H7 (cell line): Measurements from ENCODE around the gene CSPG4. TPM values are rescaled to one million over a fixed set of nuclear protein-coding genes. Genes with fewer than 3 reads are reported as not detected.

ENCODE experiments used
- DNase-seq: peaks from one replicate; pipeline ENCODE4 v3.0.0; 2012
- H3K27me3 ChIP-seq: 2 replicates; pipeline ENCODE4 v1.6.0; 2011; ENCODE audit warnings: mild to moderate bottlenecking, low read length; ENCODE audit not compliant: control insufficient read depth, insufficient read depth
- H3K36me3 ChIP-seq: replicated peaks from 2 replicates; pipeline ENCODE4 v1.5.1; 2011; ENCODE audit warnings: low read length; ENCODE audit not compliant: control insufficient read depth, insufficient read depth
- H3K4me3 ChIP-seq: 2 replicates; pipeline ENCODE4 v1.5.1; 2011; ENCODE audit warnings: low read depth, mild to moderate bottlenecking, control low read depth, low read length, moderate library complexity; ENCODE audit not compliant: insufficient read depth
- total RNA-seq: library from RNA; depleted of rRNA; stranded (reverse); fragments of >200 nt; shearing (Covaris generic); gene quantifications from 2 replicates; pipeline ENCODE4 v1.2.3, GENCODE V29; 2014

The CSPG4 gene
- total RNA-seq, 1 experiment from 2014 or later: 4.3 TPM

DNA sequence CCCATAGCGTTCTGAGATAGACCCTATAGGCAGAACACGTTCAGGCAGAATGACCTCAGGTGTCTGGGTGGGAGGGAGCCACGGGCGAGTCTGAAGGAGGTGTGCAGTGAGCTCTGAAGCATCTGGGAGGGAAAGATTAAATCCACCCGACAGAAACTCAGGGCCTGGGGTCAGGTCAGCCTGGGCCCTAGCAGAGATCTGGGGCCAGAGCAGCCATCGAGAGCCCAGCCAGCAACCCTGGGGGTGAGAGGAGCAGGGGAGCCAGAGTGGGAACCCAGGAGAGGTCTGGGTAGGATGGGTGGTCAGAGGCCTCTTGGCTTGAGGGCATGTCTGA, 42.8 kb downstream of the CSPG4 start:
- Histone ChIP-seq H3K4me3 (no peak overlapping the region), H3K36me3 (no peaks in the 10 kb centered on the region), H3K27me3 (no peaks in the 10 kb centered on the region)
- no peak for DNase-seq

DNA sequence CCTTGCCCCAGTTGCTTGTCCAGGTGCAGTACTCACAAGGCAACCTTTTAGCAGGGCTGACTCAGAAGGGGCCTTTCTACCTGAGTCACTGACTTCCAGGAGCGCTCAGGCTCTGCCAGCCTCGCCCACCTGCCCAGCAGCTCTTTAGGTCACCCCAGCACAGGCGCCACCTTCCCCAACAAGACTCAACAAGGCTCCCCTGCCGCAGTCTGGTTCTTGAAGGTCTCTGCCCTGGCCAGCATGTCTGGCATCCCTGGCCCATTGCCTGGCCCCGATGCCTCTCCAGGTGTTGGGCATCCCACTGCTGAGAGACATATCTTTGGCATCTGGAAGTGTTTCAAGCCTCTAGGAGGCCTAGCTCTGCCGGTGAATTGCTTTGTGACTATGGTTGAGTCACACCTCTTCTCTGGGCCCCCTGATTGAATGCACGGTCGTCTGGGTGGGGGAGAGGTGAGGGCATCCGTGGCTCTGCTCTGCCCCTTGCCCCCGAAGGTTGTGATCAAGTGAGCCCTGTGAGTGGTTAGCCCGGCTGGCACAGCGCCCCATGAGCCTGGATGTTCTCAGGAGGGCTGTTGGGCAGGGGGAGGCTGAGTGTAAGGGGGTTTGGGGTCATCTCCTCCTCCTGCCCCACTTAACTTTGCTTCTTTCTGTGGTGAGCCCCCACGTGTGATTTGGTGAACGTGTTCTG, 43.3 kb downstream of the CSPG4 start:
- no peak for DNase-seq
- no peaks in the 10 kb centered on the region for H3K36me3 ChIP-seq
- H3K4me3 ChIP-seq: no peak overlapping the region
- H3K27me3 ChIP-seq: no peaks in the 10 kb centered on the region

DNA sequence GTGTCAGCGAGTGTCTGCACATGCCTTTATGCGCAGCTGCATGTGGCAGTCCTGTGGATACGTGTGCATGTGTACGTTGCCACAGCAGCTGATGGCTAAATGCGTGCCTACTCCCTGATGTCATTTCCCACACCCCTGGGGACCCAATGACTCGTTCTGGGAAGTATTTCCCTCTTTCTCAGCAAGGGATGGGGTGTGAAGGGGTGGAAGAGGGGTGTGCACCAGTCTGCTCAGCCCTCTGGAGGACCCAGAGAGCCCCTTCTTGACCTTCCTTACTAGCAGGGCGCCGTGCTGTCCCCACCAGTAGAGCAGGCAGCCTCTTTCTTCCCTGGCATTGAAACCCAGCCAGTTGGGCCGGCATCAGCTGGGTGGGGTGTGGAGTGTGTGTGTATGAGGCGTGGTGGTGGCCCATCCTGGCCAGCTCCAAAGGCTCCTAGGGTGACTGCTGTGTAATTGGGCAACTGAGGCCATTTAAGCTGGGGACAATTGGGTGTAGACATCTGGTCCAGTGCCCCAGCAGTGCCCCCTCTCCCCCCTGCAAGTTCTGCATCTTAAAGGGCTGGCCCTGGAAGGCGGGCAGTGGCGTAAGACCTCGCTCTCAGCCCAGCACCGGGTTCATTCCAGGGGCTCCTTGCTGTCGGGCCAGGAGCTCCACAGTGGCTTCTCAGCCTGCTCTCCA, 45.7 kb downstream of the CSPG4 start:
- H3K4me3 ChIP-seq: no peak overlapping the region
- no peaks in the 10 kb centered on the region for H3K36me3 ChIP-seq
- no peak for DNase-seq
- H3K27me3 ChIP-seq: no peaks in the 10 kb centered on the region

DNA sequence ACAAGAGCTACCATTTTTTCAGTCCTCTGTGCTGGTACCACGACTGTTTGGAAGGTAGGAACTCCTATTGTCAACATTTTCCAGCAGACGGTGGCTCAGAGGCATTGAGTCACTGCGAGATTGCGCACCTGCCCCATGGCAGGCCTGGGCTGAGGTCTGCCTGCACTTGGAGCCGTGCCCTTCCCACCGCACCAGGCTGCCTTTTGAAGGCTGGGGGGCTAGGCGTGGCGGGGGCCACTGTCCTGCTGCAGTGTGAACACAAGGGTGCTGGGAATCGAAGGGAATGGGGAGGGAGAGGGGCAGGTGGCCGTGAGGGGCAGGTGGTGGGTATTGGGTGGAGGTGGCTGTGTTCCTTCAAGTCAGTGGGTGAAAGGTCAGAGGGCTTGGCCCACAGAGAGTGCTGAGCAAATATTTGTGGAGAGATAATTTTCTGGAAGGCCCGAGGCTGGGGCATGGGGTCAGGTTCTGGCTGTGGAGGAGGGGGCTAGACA, 48.7 kb downstream of the CSPG4 start:
- Histone ChIP-seq H3K27me3 (no peaks in the 10 kb centered on the region), H3K4me3 (no peak overlapping the region), H3K36me3 (no peaks in the 10 kb centered on the region; the same call in 1 of the 2 replicates)
- no peak for DNase-seq

DNA sequence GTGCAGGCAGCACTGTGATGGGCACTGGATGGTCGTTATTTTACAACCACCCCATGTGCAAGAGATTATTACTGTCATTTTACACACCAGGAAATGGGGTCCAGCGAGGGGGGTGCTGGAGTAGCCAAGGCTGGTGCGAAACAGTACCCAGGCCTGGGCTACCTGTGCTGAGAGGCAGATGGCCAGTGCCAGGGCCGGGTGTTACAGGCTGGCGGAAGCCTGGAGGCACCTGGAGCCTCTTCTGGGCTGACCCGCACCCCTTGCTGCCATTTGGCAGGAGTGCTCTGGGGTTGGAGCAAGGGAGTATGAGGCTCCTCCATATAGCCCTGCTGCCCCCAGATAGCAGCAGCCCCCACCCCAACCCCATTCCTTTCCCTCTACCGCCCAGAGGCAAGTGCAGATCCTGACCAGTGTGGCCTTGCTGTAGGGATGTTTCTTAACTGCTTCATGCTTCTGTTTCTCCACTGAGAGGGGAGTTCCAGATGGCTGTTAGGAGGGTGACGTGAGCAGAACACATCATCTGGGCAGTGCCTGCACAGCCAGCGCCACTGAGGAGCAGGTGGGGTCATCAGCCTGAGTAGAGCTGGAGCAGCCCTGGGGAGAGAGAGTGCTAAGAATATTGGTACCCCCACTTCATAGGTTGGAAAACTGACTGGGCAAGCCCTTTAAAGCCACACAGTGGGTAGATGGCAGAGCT, 49.7 kb downstream of the CSPG4 start:
- Histone ChIP-seq H3K27me3 (no peaks in the 10 kb centered on the region), H3K4me3 (no peak overlapping the region), H3K36me3 (no peaks in the 10 kb centered on the region; the same call in 1 of the 2 replicates)
- no peak for DNase-seq

DNA sequence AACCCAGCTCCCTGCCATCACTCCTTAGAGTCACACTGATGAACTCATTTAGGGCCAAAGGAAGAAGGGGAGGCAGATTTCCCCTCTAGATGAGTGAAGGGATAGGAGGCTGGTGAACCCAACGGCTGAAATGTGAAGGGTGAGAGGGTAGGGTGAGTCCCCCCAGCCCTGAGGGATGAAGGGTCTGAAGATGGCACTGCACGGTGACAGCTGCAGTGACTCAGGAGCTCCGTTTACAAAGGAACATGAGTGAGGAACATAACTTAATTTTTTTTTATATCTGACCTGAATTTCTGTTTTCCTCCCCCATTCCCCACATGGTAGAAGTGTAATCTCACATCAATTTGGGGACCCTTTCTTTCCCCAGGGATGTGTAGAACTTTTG, 50.9 kb downstream of the CSPG4 start:
- Histone ChIP-seq H3K27me3 (no peaks in the 10 kb centered on the region), H3K4me3 (no peak overlapping the region), H3K36me3 (peaks cover 3% of the 10 kb centered on the region)
- no peak for DNase-seq

DNA sequence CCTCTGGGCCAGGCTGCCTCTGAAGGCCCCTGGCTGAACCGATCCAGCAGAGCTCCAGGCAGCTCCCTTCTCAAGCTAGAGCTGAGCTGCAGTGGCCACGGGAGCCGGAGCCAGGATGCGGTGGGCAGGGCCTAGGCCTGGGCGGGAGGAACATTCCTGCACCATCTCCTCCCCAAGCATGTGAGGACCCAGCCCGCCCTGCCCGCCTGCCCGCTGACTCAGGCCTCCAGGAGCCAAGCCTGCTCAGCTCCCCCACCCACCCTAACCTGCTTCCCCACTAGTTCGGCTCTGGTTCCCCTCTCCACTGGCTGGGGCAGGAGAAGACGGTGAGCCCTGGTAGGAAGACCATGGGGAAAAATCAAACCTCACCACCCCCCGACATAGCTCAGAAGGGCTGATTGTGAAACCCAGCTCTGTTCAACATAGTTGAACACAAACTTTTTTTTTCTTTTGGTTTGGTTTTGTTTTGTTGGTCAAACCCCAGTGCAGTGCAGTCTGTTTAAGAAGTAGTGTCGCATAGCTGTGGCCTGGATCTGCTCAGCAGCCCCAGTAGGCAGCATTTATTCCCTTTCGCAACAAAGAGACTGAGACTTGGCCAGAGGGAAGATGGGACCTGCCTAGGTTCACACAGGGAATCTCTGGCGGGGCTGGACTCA, 51.4 kb downstream of the CSPG4 start:
- H3K36me3 ChIP-seq: peaks cover 3% of the 10 kb centered on the region
- H3K27me3 ChIP-seq: no peaks in the 10 kb centered on the region
- H3K4me3 ChIP-seq: no peak overlapping the region
- DNase-seq: peak; percentile 90

DNA sequence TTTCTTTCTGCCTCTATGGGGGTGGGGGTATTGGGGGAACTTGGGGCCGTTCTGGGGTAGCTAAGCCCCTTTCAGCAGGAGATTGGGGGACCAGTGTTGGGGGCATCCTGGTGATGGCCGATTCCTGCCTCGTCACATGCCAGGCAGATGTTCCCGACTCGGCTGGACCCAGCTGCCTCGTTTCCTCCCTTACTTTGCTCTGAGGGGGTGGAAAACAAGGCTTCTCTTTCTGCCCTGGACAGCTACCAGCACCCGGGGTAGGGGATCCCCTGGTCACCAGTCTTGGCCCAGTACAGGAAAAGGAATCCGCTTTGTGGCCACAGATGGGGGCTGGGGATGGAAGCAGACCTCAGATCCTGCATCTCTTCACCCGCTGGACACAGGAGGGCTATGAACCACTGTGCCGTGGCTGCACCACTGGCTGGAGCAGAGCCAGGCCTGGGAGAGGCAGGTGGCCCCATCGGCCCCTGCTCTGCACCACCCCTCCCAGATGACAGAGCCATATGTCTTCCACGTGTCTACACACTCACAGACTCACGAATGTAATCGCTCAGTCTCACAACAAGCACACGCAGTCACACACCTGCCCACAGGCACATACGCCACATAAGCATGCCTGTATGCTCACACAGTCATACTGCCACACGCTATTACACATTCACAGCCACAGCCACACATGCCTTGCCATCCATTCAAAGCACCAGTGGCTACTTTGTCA, 52.6 kb downstream of the CSPG4 start:
- Histone ChIP-seq H3K27me3 (no peaks in the 10 kb centered on the region), H3K4me3 (no peak overlapping the region), H3K36me3 (peaks cover 3% of the 10 kb centered on the region)
- no peak for DNase-seq

DNA sequence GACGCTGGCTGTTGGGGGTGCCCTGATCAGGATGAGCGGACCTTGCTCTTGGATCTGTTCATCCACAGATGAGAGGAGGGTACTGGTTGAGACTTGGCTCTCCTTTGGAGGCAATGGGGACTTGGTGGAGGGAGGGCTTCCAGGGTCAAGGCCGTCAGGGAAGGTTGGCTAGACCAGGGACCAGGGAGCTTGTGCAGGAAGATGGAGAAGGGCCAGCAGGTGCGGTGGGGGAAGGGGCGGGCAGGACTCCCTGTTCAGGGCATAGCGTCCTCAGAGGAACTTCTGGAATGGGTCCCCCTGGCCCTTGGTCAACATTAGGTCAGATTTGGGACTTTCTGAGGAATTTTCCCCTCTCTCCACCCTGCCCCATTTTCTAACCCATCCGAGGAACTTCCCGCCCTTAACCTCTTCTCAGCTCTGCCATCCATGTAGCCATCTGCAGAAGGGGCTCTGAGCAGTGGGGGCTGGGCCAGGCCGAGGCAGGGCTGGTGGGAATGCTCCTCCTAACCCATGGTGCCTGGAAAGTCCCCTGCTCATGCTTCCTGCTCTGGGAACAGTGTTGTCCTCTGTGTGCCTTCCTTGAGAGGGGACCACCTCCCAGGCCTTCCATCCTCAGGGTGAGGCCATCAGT, 53.4 kb downstream of the CSPG4 start:
- DNase-seq: no peak
- Histone ChIP-seq H3K36me3 (peaks cover 3% of the 10 kb centered on the region), H3K4me3 (no peak overlapping the region), H3K27me3 (no peaks in the 10 kb centered on the region)

DNA sequence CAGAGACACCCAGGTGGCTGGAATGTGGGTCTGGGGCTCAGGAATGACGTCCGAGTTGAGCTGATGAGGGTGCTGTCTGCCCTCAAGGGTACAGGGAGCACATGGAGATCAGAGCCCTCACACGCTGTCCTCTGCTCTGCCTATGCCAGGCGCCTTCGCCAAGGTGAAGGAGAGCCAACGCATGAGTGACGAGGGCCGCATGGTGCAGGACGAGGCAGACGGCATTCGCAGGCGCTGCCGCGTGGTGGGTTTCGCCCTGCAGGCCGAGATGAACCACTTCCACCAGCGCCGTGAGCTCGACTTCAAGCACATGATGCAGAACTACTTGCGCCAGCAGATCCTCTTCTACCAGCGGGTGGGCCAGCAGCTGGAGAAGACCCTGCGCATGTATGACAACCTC, 55.8 kb downstream of the CSPG4 start:
- Histone ChIP-seq H3K36me3 (peaks cover 3% of the 10 kb centered on the region), H3K27me3 (no peaks in the 10 kb centered on the region), H3K4me3 (no peak overlapping the region)
- DNase-seq: no peak

DNA sequence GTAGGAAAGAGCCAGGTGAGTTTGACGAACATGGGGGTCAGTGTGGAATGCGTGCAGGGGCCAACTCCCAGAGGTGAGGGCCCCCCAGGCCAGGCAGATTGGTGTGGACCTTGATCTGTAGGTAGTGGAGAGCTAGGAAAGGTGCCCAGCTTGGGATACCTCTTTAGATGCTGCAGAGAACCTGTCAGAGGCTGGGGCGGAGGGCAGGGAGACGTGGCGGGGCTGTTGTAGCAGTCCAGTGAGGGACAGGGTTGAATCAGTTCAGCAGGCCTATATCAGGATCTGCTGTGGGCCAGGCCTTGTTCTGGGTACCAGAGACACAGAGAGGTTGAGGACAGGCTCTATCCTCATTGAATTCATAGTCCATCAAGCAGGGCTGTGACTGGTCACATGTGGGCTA, 56.3 kb downstream of the CSPG4 start:
- H3K36me3 ChIP-seq: peaks cover 3% of the 10 kb centered on the region
- H3K4me3 ChIP-seq: no peak overlapping the region
- DNase-seq: no peak
- H3K27me3 ChIP-seq: no peaks in the 10 kb centered on the region

DNA sequence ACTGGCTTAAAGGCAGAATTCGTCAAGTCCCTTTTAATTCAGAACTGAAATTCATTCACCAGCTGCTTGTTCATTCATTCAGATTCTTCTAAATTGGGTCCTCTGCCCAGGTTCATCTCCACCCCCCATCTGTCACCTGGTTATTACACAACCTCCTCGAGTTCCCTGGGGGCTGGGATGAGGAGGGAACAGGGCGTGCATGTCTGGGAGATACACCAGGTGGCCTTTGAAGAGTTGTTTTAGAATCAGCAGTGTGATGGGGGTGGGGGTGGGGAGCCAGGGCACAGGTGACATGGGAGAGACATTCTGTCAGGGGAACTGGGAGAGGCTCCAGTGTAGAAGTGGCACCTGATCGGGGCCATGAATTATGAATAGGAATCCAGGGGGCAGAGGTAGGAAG, 56.7 kb downstream of the CSPG4 start:
- H3K36me3 ChIP-seq: peaks cover 3% of the 10 kb centered on the region
- H3K27me3 ChIP-seq: no peaks in the 10 kb centered on the region
- DNase-seq: no peak
- no peak overlapping the region for H3K4me3 ChIP-seq

DNA sequence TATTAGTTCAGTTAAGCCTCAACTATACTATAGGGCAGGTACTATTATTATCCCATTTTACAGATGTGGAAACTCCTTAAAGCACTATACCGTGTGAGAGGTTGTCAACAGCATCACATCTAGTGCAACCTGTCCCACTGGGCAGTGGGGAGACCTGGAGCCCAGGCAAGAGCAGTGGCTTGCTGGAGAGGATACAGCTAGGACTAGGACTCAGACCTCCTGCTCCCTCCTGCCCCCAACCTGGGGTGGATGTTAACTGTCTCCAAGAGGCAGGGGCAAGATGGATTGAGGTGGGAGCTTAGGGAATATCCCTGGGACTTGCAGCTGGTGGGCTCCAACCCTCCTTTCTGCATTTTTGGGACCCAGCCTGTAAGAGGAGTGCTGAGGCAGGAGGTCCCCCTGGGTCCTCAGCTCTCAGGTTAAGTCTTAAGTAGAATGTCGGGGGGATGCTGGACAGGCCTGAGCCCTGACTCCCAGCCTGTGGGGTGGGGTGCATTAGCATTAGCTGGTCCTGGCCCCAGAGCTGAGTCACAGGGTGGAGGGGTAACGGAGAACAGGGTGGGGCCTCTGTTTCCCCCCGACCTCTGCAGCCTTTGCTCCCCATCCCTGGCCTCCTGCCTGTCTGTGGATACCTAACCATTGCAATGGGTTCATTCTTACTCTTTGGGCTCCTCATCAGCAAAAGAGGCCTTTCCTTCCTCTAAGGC, 58.3 kb downstream of the CSPG4 start:
- peaks cover 7% of the 10 kb centered on the region for H3K36me3 ChIP-seq
- no peak for DNase-seq

More for the DNA sequence above, 58.3 kb downstream of the CSPG4 start:
- Histone ChIP-seq H3K27me3 (no peaks in the 10 kb centered on the region), H3K4me3 (no peak overlapping the region)
